Neural progenitor cell (in vitro differentiated cells): ENCODE measurements around the gene ARHGAP4. TPM values are rescaled to one million over a fixed set of nuclear protein-coding genes. Genes with fewer than 3 reads are reported as not detected.

Source experiments
- DNase-seq: peaks from one replicate; pipeline ENCODE4 v3.0.0-alpha.2; 2016; ENCODE audit warnings: low spot score
- H2AFZ ChIP-seq: fragments of 200-600 bp; sonication (generic); replicated peaks from 2 replicates; pipeline ENCODE4 v1.6.1; 2016; ENCODE audit warnings: antibody characterized with exemption
- H3F3A ChIP-seq: fragments of 200-600 bp; sonication (generic); 2 replicates; pipeline ENCODE4 v1.6.1; 2016; ENCODE audit warnings: antibody characterized with exemption, low read depth
- H3K27ac ChIP-seq: fragments of 200-600 bp; sonication (generic); 2 replicates; pipeline ENCODE4 v1.5.1; 2016; ENCODE audit warnings: mild to moderate bottlenecking
- H3K27me3 ChIP-seq: fragments of 200-600 bp; sonication (generic); 2 replicates; pipeline ENCODE4 v1.6.1; 2016; ENCODE audit warnings: mild to moderate bottlenecking, moderate library complexity
- H3K36me3 ChIP-seq: fragments of 200-600 bp; sonication (generic); 2 replicates; pipeline ENCODE4 v1.5.1; 2016
- H3K4me1 ChIP-seq: fragments of 200-600 bp; sonication (generic); 2 replicates; pipeline ENCODE4 v1.6.1; 2016; ENCODE audit warnings: mixed run types
- H3K4me2 ChIP-seq: fragments of 200-600 bp; sonication (generic); 2 replicates; pipeline ENCODE4 v1.6.1; 2016
- H3K4me3 ChIP-seq: fragments of 200-600 bp; sonication (generic); 2 replicates; pipeline ENCODE4 v1.5.1; 2016
- H3K79me2 ChIP-seq: fragments of 200-600 bp; sonication (generic); 2 replicates; pipeline ENCODE4 v1.6.1; 2016; ENCODE audit warnings: low read depth
- H3K9ac ChIP-seq: fragments of 200-600 bp; sonication (generic); 2 replicates; pipeline ENCODE4 v1.6.1; 2016
- H3K9me3 ChIP-seq: fragments of 200-600 bp; sonication (generic); 2 replicates; pipeline ENCODE4 v1.5.1; 2016; ENCODE audit warnings: low read depth
- H4K20me1 ChIP-seq: fragments of 200-600 bp; sonication (generic); 2 replicates; pipeline ENCODE4 v1.6.1; 2016; ENCODE audit warnings: low read depth
- H3K27ac Mint-ChIP-seq: 3 replicates; pipeline ENCODE4 v1.8.0; 2021; ENCODE audit warnings: mixed read lengths
- H3K27me3 Mint-ChIP-seq: 2 replicates; pipeline ENCODE4 v1.8.0; 2022; ENCODE audit warnings: low read depth, mild to moderate bottlenecking, inconsistent platforms, moderate library complexity, mixed read lengths; ENCODE audit not compliant: insufficient read depth
- H3K36me3 Mint-ChIP-seq: 3 replicates; pipeline ENCODE4 v1.8.0; 2021; ENCODE audit warnings: mixed read lengths
- H3K4me1 Mint-ChIP-seq: 3 replicates; pipeline ENCODE4 v1.8.0; 2021; ENCODE audit warnings: mixed read lengths
- H3K4me3 Mint-ChIP-seq: 3 replicates; pipeline ENCODE4 v1.8.0; 2021; ENCODE audit warnings: mild to moderate bottlenecking, moderate library complexity, mixed read lengths
- H3K9me3 Mint-ChIP-seq: 3 replicates; pipeline ENCODE4 v1.8.0; 2020; ENCODE audit warnings: mixed read lengths
- CTCF ChIP-seq: fragments of 200-600 bp; sonication (generic); IDR thresholded peaks from 2 replicates; pipeline ENCODE4 v1.5.1; 2017; ENCODE audit warnings: antibody characterized with exemption, mild to moderate bottlenecking
- EZH2 ChIP-seq: fragments of 200-600 bp; sonication (generic); IDR thresholded peaks from 2 replicates; pipeline ENCODE4 v1.6.1; 2017; ENCODE audit warnings: antibody characterized with exemption, mild to moderate bottlenecking, moderate library complexity
- EZH2phosphoT487 ChIP-seq: fragments of 200-600 bp; sonication (generic); IDR thresholded peaks from 2 replicates; pipeline ENCODE4 v1.6.1; 2017; ENCODE audit warnings: antibody characterized with exemption
- total RNA-seq: library from RNA; depleted of rRNA; stranded (reverse); fragments of >200 nt; gene quantifications from 2 replicates; pipeline ENCODE4 v1.2.3, GENCODE V29; 2015; ENCODE audit warnings: low replicate concordance

The ARHGAP4 gene
- total RNA-seq, 1 donor from 2014 or later = 5.1 TPM

GRCh38 chrX:153886915-153887314 lies 39.1 kb downstream of the ARHGAP4 start:
- Histone ChIP-seq H3K9ac (no peak overlapping the region), H3K4me1 (peaks cover 10% of the 10 kb centered on the region), H3K4me2 (peak overlapping the region; percentile 69), H3K9me3 (no peaks in the 10 kb centered on the region), H3K4me3 (no peak overlapping the region), H3K36me3 (no peaks in the 10 kb centered on the region), H2AFZ (no peak overlapping the region), H3F3A (no peaks in the 10 kb centered on the region), H3K79me2 (no peaks in the 10 kb centered on the region), H3K27ac (no peak overlapping the region), H4K20me1 (no peaks in the 10 kb centered on the region), H3K27me3 (peaks cover 53% of the 10 kb centered on the region)
- DNase-seq = no peak
- Mint-ChIP-seq H3K9me3 (peaks cover 23% of the 10 kb centered on the region), H3K4me1 (peaks cover 15% of the 10 kb centered on the region), H3K4me3 (peak overlapping the region; percentile 81), H3K27me3 (peaks cover 25% of the 10 kb centered on the region), H3K36me3 (peaks cover 2% of the 10 kb centered on the region), H3K27ac (no peak overlapping the region)
- TF ChIP-seq CTCF = no peak
- no peak for TF ChIP-seq EZH2
- no peak for TF ChIP-seq EZH2phosphoT487

GRCh38 chrX:153885968-153886903 lies 39.8 kb downstream of the ARHGAP4 start, which contains the start of gene L1CAM:
Gene L1CAM, minus strand, starts transcription at chrX:153886173. Its CDS starts 10,337 bp downstream, at chrX:153875836.
- peaks cover 23% of the 10 kb centered on the region for H3K9me3 Mint-ChIP-seq
- H3K27ac Mint-ChIP-seq = no peak within 1 kb of the TSS
- Histone ChIP-seq H3K36me3 (no peaks in the 10 kb centered on the region), H3K79me2 (no peaks in the 10 kb centered on the region), H3K4me2 (peak within 1 kb of the TSS; percentile 72), H3F3A (no peaks in the 10 kb centered on the region), H3K4me3 (peak within 1 kb of the TSS; percentile 46), H3K9ac (no peak within 1 kb of the TSS), H3K27me3 (peaks cover 53% of the 10 kb centered on the region), H3K4me1 (peaks cover 10% of the 10 kb centered on the region), H2AFZ (no peak within 1 kb of the TSS), H3K27ac (no peak within 1 kb of the TSS), H4K20me1 (no peaks in the 10 kb centered on the region), H3K9me3 (no peaks in the 10 kb centered on the region)
- H3K27me3 Mint-ChIP-seq = peaks cover 25% of the 10 kb centered on the region
- peaks cover 2% of the 10 kb centered on the region for H3K36me3 Mint-ChIP-seq
- peak; percentile 64 for DNase-seq
- TF ChIP-seq EZH2phosphoT487 (peak; percentile 45), CTCF (no peak), EZH2 (peak; percentile 35)
- peaks cover 15% of the 10 kb centered on the region for H3K4me1 Mint-ChIP-seq
- peak within 1 kb of the TSS; percentile 81 for H3K4me3 Mint-ChIP-seq

- Histone ChIP-seq H3K4me1 (peaks cover 10% of the 10 kb centered on the region), H3K9me3 (no peaks in the 10 kb centered on the region), H3K36me3 (no peaks in the 10 kb centered on the region), H2AFZ (no peak overlapping the region), H3K4me3 (peak overlapping the region; percentile 46), H3K4me2 (peak overlapping the region; percentile 72), H3K27me3 (peaks cover 53% of the 10 kb centered on the region), H3K9ac (no peak overlapping the region), H3K27ac (no peak overlapping the region), H4K20me1 (no peaks in the 10 kb centered on the region), H3K79me2 (no peaks in the 10 kb centered on the region), H3F3A (no peaks in the 10 kb centered on the region)
- Mint-ChIP-seq H3K27me3 (peaks cover 25% of the 10 kb centered on the region), H3K9me3 (peaks cover 25% of the 10 kb centered on the region), H3K4me3 (peak overlapping the region; percentile 79), H3K4me1 (peaks cover 20% of the 10 kb centered on the region), H3K36me3 (peaks cover 2% of the 10 kb centered on the region), H3K27ac (no peak overlapping the region)
- no peak for DNase-seq
- TF ChIP-seq CTCF = no peak
These were observed 40.8 kb downstream of the ARHGAP4 start for GRCh38 chrX:153885208-153885787.
